Measurements from ENCODE around the gene CFAP206.
A peak's percentile ranks its signal among the peaks of the same experiment; 100 is the strongest.

- TF ChIP-seq CTCF (IDR thresholded peaks at IDR 0.05) = no peak
- TF ChIP-seq POLR2AphosphoS5 (IDR thresholded peaks at IDR 0.05) = peak in 2 of 4 donors; percentile 21 to 42
- TF ChIP-seq POLR2A (IDR thresholded peaks at IDR 0.05) = no peak
Measured at GRCh38 chr6:87407901-87408720, at the start of gene CFAP206.

All from sigmoid colon (tissue), 4 donors.